Daoy (cell line): ENCODE results near the gene USP21. TPM values are rescaled to one million over a fixed set of nuclear protein-coding genes. Genes with fewer than 3 reads are reported as not detected.

Source experiments
- DNase-seq: peaks from one replicate; pipeline ENCODE4 v3.0.0-alpha.2; 2015; ENCODE audit warnings: low read depth
- total RNA-seq: library from RNA; depleted of rRNA; stranded (reverse); fragments of >200 nt; shearing (Covaris generic); gene quantifications from 2 replicates; pipeline ENCODE4 v1.2.3, GENCODE V29; 2014

Gene USP21
- total RNA-seq, 1 experiment from 2014 or later = 6.2 TPM

DNA sequence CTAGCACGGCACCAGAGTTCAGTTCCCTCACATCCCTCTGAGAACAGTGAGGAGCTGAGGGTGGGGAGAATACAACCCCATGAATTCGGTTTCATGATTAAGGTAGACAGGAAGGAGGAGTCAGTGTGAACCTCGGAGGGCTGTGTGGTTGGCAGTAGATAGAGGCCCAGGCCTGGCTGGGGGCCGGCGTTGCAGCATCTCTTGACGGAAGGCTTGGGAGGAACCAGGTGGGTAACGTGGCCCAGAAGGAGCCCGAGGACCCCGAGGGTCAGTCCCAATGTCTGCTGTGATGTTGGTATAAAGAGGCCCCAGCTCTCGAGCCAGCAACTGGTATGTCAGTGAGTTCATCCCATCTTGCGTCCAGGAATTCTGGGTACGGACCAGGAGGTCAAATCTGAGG lies 12.4 kb downstream of the USP21 start:
- DNase-seq = no peak

DNA sequence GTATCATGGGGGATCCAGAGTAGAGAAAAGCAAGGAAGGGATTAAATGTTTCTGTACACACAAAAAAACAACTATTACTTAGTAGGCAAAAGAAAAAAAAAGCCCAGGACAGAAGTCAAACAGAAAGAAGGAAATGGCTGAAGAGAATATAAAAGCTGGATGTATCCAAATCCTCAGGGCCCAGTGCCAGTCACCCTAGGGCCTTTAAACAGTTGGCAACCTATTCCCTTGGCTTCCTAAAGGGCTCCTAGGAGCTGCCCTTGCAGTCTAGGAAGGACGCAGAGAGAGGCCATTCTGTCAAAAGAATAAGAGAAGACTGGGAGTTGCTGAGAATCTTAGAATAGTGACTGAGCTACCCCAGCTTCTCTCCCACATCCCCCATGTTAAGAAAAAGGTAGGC lies 13.0 kb downstream of the USP21 start:
- DNase-seq = no peak

DNA sequence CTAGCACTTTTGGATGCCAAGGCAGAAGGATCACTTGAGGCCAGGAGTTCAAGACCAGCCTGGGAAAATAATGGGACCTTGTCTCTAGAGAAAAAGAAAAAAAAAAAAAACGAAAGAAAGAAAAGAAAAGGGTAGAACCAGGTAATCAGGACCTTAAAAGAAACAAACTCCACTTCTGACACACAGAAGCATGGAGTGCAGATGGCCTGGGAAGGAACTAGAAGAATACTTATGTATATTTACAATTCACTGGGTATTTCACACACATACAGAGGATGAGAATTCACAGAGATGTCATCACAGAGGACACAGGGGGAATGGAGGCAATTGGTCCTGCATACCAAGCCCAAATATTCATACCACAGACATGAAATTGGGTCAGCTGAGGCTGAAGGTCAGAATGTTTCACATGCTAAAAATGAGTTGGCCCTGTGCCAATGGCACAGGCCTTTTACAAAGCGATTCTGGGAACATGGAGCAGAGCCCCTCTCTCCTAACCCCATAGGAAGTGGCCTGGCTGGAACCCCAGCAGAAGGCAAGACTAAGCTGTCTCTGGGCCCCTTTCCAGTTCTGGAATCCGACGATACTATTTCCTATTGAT lies 13.6 kb downstream of the USP21 start:
- DNase-seq = no peak

DNA sequence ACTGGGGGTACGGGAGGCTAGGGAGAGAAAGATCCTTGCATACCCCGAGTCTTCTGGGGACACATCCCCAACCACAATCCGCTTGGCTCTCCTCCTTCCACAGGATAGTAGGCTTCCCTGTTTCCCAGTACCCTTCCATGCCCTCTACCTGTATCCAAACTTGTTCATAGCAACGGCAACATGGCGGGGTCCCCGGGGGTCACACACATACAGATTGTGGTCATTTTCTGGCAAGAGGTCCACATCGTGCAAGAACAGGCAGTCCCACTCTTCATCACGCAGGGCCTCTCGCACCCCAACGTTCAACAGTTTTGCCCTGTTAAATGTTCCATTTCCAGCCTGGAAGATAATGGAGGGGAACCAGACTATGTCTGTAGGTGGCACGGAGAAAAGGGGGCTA lies 14.4 kb downstream of the USP21 start:
- no peak for DNase-seq

DNA sequence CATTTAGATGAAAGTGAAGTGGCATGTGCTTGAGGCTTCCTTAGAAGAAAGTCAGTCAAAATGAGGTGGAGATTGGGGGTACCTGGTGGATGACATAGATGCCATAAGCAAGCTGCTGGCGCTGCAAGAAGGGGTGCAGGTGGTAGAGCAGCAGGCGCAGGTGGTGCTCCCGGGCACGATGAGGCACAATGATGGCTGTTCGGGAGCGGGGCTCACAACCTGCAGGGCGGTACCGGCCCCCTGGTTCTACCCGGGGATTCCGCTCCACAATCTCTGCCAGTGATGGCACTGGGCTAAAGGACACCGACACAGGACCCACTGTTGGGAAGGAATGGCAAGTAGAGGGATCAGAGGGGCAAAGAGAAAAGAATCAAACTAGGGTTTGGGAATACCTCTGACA lies 15.6 kb downstream of the USP21 start:
- no peak for DNase-seq

DNA sequence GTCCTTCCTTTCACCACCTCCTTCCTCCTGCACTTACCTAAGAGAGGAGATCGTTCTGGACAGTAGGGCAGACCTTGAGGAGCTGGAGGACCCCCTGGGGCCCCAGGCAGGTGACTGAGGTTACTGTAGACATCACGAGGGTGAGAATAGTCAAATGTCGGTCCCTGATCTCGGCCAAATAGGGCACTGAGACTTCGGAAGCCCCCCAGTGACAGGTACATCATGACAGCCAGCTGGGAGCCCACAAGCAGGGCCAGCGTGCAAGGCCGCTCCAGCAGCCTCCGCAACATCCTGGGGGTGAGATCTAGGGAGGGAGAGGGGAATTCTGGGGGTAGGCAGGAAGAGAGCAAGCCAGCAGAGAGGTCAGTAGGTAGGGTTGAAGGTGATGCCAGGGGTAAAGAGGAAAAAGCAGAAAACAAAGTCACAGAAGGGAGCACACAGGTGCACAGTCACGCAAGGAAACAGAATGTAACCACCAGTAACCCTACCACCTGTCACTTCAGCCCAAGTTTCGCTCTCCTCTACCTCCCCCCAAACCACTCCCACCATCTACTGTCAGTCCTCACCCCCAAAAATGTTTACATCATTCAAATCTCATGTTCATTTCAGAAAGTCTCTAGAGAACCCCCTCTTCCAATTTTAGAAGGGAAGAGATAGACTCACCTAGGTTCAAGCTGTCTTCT lies 16.6 kb downstream of the USP21 start:
- DNase-seq = no peak

DNA sequence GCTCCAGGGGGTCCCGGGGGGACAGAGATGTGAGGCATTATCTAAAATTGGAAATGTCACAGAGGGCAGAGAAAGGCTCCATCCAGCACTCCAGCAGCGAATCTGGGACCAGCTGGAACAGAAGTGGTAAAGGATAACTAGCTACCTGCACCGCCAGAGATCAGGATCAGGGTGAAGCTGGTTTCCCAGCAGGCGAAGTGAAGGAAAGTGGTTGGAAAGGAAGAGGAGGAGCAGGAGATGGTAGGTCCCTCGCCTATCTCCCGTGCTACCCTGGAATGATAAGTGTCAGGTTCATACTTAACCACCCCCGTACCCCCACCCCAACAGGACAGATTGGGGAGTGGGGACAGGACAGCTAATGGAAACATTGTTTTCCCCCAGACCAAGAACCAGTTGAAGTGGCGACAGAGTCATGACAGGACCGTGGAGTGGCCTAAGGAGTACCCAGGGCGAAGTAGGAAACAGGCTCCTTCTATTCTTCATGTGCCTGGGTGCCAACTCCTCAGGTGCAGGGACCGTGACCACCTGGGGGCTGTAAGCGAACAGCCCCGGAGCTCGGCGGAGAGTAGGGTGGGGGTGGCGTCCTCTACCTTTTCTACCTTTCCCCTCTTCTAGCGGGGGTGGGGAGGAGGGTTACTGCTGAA lies 17.3 kb downstream of the USP21 start:
- no peak for DNase-seq

DNA sequence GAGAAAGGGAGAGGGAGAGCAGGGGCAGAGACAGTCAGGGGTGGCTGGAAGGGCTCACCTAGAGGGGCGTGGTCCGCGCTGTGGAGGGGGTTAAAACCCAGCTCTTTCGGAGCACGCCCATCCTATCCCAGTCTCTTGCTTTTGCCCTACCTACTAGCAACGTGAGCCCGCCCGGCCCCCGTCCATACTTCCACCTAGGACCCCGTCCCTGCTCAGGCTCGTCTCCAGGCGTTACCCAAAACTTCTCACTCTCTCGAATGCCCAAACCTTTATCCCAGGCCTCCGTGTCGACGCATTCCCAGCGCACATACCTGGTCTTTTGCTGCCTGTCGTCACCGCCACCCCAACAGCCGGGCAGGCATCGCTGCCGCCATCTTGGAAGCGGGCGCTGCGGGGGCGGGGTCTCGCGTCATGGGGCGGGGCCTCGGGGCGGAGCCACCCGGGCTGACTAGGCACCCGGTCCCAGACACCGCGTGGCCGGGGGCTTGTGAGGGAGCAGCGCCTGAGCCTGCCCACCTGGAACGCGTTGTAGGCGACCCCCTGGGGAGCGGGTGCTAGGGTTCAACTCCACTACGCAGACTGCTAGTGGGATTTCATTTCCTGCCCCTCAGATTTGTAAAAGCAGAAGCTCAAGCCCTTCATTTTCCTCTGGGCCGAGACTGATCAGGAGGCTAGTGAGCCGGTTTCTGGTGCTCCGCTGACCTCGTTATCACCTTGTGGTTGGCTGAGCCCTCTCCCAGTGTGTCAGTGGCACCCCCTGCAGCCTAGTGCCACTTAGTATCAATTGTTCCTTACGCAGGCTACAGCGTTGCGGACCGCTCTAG lies 18.0 kb downstream of the USP21 start, which contains the start of gene B4GALT3:
TSS of gene B4GALT3 (minus strand) at position 396 of the 824 bp plus-strand sequence. CDS start 1,447 bp downstream, outside the sequence.
- DNase-seq = peak; percentile 90

DNA sequence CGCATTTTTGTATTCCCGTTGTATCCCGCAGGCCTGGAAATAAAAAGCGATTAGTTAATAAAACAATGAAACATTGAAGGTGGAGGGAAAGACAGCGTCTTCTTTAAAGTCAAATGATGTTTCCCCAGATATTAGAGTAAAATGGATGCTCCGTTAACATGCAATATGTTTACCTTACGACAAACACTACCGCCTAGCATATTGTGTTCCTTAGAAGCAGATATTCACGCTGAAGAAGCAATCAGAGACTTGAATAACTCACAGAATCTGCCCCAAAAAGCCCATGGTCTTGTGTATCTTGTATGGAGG lies 18.6 kb downstream of the USP21 start:
- DNase-seq = no peak

DNA sequence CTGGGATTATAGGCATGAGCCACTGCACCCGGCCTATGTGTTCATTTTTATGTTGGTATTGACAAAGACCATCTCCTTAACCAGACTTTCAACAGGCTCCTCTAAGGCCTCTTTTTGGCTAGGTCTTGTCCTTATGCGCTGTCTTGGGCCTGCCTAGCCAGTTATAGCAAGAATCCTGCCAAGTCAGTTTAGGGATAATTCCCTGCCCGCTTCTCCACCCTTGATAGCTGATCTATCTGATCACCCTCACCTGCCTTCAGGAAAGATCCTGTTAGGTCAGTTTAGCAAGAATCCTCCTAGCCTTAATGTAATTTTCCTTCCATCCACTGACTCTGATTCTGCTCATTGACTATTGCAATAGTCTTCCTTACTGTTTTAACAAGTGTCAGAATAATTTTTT lies 20.4 kb downstream of the USP21 start:
- no peak for DNase-seq

DNA sequence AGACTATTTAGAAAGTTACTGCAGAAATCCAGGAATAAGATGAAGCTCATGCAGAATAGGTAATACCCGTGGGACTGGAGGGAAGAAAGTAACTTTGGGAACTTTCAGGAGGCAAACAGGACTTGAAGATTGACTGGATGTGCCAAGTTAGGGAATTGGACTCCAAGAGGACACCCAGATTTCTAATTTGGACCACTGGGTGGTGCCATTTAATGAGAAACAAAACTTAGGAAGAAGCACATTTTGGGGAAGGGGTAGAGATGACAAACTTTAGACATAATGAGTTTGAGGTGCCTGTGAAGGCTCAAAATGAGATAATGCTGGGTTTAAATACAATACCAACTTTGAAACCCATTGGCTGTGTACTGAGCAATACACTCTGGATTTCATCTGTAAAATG lies 21.3 kb downstream of the USP21 start:
- DNase-seq = no peak

DNA sequence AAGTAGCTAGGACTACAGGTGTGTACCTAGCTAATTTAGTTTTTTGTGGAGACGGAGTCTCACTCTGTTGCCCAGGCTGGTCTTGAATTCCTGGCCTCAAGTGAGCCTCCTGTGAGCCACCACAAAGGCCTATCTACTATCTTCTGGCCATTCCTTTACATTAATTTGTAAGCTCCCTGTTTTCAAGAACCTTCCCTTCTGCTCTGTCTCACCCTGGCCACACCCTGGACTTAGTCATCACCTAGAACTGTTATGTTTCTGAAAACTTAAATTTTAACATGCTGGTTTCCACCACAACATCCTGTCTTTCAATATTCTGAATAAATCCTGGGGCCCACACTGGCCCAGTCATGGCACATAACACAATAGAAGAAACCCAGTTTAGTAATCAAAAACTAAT lies 22.9 kb downstream of the USP21 start:
- DNase-seq = peak; percentile 70

DNA sequence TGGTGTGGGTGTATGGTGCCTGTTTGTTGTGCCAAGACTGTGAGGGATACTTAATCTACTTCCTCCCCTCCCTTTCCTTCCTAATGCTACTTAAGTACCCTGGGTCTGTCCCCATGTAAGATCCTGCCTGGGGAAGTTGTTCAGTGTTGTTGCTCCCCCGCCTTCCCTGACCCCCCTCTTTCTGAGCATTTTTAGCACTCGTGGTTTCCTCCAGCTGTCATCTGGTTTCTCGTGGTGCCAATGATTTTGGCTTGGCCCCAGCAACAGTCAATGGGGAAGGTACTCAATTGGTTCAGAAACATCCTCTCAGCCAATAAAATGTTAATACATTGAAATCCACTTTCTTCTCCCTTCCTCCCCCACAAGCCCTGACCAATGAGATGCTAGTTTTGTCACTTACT lies 26.0 kb downstream of the USP21 start:
- no peak for DNase-seq

DNA sequence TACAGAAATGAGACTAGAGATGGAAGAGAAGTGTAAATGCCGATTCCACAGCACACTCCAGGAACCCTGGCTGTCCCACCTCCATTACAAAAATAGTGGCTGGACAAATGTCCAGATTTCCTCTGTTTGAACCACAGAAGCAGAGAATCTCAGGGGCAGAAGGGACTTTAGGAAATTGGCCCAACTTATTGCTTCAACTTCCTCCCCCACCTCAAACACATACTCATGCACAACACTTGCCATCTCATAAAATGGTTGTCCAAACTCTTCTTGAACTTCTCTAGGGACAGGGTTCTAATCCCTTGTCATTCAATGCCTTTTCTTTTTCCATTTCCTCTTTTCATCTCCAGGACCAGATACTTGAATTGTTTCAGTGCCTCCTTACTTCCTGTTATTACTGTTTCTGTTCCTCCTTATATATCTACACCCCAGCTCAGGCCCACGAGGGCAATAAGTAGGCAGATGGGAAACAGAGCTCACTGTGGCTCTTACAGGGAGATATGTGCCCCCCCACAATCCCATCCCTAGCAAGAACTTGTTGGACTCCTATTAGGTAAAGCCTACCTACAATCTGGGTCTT lies 26.5 kb downstream of the USP21 start:
- no peak for DNase-seq

DNA sequence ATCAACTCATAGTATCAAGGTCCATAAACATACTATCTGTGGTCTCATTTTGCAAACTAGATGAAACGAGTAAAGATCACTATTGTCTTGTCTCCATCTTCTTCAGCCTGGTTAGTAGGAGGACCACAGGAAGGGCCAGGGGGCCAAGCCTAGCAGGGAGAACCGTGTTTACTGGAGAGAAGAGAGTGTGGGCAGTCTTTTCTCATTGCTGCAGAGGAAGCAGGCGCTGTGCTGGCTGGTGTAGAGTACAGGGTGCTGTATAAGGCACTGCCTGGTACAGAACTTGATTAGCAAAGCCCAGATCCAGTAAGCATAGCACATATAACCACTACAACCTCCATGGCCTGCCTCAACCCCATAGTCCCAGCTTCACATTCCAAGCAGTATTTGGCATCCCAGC lies 28.0 kb downstream of the USP21 start:
- no peak for DNase-seq

DNA sequence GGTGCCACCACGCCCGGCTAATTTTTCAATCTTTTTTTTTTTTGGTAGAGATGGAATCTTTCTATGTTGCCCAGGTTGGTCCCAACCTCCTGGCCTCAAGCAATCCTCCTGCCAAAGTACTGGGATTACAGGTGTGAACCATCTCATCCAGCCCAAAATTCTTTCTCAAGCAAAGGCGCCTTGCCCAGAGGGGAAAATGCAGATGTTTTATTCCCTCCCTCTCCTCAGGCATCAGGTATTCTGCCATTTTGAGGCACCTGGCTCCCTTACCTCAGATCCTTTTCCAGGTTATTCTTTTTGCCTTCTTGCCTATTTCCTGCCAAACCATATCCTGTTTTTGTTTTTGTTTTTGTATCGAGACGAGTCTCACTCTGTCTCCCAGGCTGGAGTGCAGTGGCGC lies 29.1 kb downstream of the USP21 start:
- no peak for DNase-seq

DNA sequence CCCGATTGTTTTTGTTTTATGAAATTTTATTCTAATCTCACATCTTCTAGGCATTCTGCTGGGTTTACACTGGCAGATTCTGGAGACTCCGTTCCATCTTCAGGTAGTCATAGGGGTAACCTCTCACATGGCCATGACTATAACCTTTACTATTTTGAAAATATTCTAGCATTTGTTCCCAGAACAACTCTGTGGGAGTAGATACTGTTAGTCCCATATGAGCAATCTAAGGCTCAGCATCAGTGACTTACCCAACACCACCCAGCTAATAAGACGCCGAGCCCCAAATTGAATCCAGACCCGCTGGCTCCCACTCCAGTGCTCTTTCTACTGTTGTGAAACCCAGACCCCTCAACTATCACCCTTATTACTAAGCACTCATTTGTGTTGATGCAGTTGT lies 29.7 kb downstream of the USP21 start:
- no peak for DNase-seq

DNA sequence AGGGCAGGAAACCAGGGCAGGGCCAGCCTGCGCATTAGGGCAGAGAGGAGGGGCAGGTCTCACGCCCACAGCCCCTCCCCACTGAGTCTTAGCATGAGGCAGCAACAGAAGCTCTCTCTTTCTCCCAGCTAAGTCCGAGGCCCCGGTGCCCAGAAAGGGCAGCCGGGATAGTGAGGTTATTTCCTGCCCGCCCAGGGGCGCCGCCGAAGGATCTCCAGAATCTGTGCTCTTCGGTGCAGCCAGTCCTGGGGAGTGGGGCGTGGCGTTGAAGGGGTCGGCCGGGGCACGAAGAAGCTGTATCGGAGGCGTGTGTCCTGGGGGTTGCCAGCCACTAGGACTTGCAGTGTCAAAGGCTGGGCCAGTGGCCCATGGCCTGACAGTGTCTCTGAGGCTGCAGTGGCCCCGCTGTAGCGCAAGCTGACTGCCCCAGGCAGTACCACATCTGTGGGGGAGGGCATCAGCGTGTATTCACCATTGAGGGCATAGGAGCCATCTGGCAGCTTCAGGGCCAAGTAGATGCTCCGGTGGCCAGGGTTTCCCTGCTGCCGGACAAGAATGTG lies 31.7 kb downstream of the USP21 start:
- DNase-seq = no peak

DNA sequence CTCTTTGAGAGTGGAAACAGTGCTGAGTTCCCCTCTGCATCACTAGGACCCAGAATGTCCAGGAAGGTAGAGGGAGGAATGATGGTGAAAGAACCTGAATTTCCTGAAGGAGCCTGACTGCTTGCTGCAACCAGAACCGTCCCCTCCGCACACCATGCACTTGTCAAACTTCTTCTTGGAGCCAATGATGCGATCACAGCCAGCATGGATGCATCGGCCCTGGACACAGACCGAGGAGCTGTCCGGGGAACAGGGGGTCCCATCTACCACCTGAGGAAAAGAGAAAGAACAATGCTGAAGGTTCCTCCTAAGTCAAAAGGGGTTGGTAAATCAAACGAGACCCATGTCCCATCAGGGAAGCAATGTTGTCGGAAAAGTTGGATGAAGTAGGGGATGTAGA lies 32.7 kb downstream of the USP21 start:
- DNase-seq = no peak

DNA sequence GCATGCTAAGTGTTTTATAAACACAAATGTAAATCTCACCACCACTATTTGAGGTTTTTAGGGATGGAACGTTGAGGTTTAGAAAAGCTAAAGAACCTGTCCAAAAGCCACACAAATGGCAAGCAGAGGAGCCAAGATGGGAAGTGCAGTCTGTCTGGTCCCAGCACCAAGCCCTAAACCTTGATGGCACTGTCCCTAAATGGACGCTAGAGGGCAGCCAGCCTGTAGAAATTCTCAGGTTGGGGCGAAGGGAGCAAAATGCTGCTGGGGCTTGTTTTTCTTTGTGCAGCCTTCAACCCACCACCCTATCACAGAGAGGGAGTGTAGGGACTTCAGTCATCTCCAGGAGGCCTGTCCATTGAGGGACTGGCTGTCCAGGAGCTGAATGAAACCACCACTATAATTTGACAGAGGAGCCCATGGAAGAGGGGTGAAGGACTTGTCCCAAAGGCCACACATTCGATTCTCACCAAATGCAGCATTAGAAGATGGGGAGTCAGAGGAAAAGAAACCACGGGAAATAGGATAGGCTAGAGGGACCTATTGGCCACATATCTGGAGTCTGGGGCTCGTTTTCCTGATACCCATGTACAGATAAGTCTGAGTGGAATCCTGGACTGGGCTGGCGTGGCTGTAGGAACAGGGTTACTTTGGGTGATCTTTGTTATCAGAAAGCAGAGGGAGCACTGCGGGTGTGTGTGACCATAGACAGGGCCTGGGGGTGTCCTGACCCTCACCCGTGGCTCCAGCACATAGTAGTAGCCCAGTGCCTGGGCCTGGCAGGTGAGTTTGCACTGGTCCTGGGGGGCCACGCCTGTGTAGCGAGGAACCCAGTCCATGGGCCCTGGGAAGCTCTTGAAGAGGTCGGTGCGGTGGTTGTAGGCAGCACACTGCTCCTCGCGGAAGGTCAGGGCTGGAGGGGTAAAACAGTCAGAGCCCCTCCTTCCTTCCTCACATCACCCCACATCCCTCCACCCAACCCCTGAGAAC lies 33.5 kb downstream of the USP21 start:
- DNase-seq = peak; percentile 71
